H1 (cell line): Measurements from ENCODE around the gene ARHGEF11.

Source experiments
- EP300 ChIP-seq, 2 experiments: IDR thresholded peaks; 1 replicate in 1 of 2; 2 replicates in 1 of 2; pipeline ENCODE4 v1.6.1; 2011 to 2012; ENCODE audit warnings: low read depth in 2 of 2, low read length in 2 of 2, mild to moderate bottlenecking in 2 of 2, borderline replicate concordance in 1 of 2, inconsistent platforms in 1 of 2, moderate library complexity in 1 of 2
- POLR2AphosphoS5 ChIP-seq: IDR thresholded peaks from 2 replicates; pipeline ENCODE4 v1.6.1; 2011; ENCODE audit warnings: low read depth, low read length

GRCh38 chr1:157040802-157041201 is 4.7 kb downstream of the ARHGEF11 start:
- TF ChIP-seq EP300 (IDR thresholded peaks at IDR 0.05; ENCODE audit: borderline replicate concordance in 1 of 2, low read depth in 2 of 2, low read length in 2 of 2) (no peak), POLR2AphosphoS5 (no peak)
